ENCODE data around the gene ZNF99. TPM values are rescaled to one million over a fixed set of nuclear protein-coding genes. Genes with fewer than 3 reads are reported as not detected.
"Not testable (repeated sequence)": the region's sequence is repeated elsewhere in the genome, so short reads cannot be mapped to it uniquely, and the experiment has no call there.

The ZNF99 gene
- total RNA-seq, 1 experiment from 2014 or later, result not detected

GRCh38 chr19:22703096-22703495, 80.9 kb downstream of the ZNF99 start:
- H3K9me3 ChIP-seq (replicated peaks); DNase-seq (ENCODE audit: low read depth in 1 of 2, low spot score in 2 of 2); H3K4me1 ChIP-seq (replicated peaks); H3K4me3 ChIP-seq; H3K27me3 ChIP-seq (replicated peaks); H3K27ac ChIP-seq; H3K36me3 ChIP-seq: not testable (repeated sequence)

- H3K4me1 ChIP-seq (replicated peaks); DNase-seq (ENCODE audit: low read depth in 1 of 2, low spot score in 2 of 2); H3K4me3 ChIP-seq; H3K9me3 ChIP-seq (replicated peaks); H3K27ac ChIP-seq; H3K27me3 ChIP-seq (replicated peaks); H3K36me3 ChIP-seq: not testable (repeated sequence)
These were observed 81.3 kb downstream of the ZNF99 start for GRCh38 chr19:22702661-22703060.

Other genes with a start within 250 kb of the ZNF99 start
- gene ZNF492, start 149.8 kb downstream of the ZNF99 start, total RNA-seq (2014; rRNA removed; shearing (Covaris generic)), result not detected in 2 replicates
- not detected in 2 replicates for gene ZNF723, start 48.1 kb upstream of the ZNF99 start, total RNA-seq (2014; rRNA removed; shearing (Covaris generic))
- not detected in 2 replicates for gene ZNF728, start 219.0 kb upstream of the ZNF99 start, total RNA-seq (2014; rRNA removed; shearing (Covaris generic))